Stomach (tissue), 4 donors: ENCODE data around the gene PHKB.

ENCODE experiments used
- POLR2A ChIP-seq, 4 donors: fragments of 450-650 bp; IDR thresholded peaks; one replicate each; pipeline ENCODE4 v1.6.1; 2016; ENCODE audit warnings: antibody characterized with exemption in 4 of 4, control low read depth in 2 of 4, mild to moderate bottlenecking in 1 of 4, moderate library complexity in 1 of 4
- POLR2AphosphoS5 ChIP-seq, 3 donors: sonication (generic); formaldehyde crosslinking; IDR thresholded peaks; one replicate each; pipeline ENCODE4 v1.6.1; 2016; ENCODE audit warnings: antibody characterized with exemption in 3 of 3
- TF ChIP-seq, protein P1 (sequence below), 7 experiments: fragments of 450-650 bp in 4 of 7; fragments of 200-600 bp in 3 of 7; sonication (generic) in 3 of 7; IDR thresholded peaks; one replicate each; pipeline ENCODE4 v1.5.1; 2016 to 2019; ENCODE audit warnings: antibody characterized with exemption in 7 of 7, control low read depth in 2 of 7, mild to moderate bottlenecking in 1 of 7

DNA sequence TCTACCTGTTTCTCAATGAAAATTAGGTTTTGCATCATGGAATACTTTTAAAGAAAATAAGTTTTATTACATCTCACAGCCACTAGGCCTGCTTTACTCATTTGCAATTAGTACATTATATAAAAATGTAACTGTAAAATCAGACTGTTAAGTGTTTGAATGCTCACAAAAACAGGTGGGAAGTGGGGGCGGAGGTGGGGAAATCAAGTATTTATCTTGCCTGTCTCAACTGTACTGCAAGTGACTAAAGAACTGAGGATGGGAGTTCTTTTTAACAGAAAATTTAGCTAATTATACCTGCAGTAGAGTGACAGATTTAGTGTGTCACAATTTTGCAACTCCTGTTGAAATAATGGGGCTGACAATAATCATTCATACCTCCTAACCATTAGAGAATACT, 34.3 kb upstream of the PHKB start:
- TF ChIP-seq POLR2A (IDR thresholded peaks at IDR 0.05): no peak
- TF ChIP-seq, protein P1, sequence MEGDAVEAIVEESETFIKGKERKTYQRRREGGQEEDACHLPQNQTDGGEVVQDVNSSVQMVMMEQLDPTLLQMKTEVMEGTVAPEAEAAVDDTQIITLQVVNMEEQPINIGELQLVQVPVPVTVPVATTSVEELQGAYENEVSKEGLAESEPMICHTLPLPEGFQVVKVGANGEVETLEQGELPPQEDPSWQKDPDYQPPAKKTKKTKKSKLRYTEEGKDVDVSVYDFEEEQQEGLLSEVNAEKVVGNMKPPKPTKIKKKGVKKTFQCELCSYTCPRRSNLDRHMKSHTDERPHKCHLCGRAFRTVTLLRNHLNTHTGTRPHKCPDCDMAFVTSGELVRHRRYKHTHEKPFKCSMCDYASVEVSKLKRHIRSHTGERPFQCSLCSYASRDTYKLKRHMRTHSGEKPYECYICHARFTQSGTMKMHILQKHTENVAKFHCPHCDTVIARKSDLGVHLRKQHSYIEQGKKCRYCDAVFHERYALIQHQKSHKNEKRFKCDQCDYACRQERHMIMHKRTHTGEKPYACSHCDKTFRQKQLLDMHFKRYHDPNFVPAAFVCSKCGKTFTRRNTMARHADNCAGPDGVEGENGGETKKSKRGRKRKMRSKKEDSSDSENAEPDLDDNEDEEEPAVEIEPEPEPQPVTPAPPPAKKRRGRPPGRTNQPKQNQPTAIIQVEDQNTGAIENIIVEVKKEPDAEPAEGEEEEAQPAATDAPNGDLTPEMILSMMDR (IDR thresholded peaks at IDR 0.05): no peak
- no peak for TF ChIP-seq POLR2AphosphoS5 (IDR thresholded peaks at IDR 0.05)
